ENCODE data around the gene PPP1R12A.

PPP1R12A gene

GRCh38 chr12:79844693-79845092 lies 90.2 kb downstream of the PPP1R12A start:
- TF ChIP-seq, protein P1, sequence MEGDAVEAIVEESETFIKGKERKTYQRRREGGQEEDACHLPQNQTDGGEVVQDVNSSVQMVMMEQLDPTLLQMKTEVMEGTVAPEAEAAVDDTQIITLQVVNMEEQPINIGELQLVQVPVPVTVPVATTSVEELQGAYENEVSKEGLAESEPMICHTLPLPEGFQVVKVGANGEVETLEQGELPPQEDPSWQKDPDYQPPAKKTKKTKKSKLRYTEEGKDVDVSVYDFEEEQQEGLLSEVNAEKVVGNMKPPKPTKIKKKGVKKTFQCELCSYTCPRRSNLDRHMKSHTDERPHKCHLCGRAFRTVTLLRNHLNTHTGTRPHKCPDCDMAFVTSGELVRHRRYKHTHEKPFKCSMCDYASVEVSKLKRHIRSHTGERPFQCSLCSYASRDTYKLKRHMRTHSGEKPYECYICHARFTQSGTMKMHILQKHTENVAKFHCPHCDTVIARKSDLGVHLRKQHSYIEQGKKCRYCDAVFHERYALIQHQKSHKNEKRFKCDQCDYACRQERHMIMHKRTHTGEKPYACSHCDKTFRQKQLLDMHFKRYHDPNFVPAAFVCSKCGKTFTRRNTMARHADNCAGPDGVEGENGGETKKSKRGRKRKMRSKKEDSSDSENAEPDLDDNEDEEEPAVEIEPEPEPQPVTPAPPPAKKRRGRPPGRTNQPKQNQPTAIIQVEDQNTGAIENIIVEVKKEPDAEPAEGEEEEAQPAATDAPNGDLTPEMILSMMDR (IDR thresholded peaks at IDR 0.05; ENCODE audit: low read depth, low read length): no peak
- TF ChIP-seq MYC (IDR thresholded peaks at IDR 0.05; ENCODE audit: low read depth, low read length) (no peak), MAX (IDR thresholded peaks at IDR 0.05; ENCODE audit: low read depth, low read length) (no peak), POLR2A (IDR thresholded peaks at IDR 0.05; ENCODE audit: extremely low read depth, insufficient read length) (no peak)
- no peak overlapping the region for H3K4me3 ChIP-seq (ENCODE audit: low read depth, low read length)
- DNase-seq (ENCODE audit: low read depth): no peak

DNA sequence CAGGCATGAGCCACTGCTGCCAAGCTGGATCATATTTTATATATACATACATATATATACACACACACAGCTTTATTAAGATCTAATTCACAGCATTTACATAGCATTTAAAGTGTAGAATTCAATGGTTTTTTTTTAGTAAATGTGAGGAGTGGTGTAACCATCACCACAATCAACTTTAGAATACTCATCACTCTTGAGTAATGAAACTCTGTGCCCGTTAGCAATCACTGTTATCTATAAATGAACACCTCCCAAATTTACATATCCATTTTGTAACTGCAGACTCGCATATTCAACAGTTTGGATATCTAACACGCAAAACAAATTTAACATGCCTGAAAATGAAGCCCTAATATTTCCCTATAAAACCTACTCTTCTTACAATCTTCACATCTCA lies 90.9 kb downstream of the PPP1R12A start:
- H3K4me3 ChIP-seq (ENCODE audit: low read depth, low read length): no peak overlapping the region
- TF ChIP-seq MYC (IDR thresholded peaks at IDR 0.05; ENCODE audit: low read depth, low read length): no peak
- TF ChIP-seq, protein P1 (IDR thresholded peaks at IDR 0.05; ENCODE audit: low read depth, low read length): no peak
- no peak for TF ChIP-seq MAX (IDR thresholded peaks at IDR 0.05; ENCODE audit: low read depth, low read length)
- TF ChIP-seq POLR2A (IDR thresholded peaks at IDR 0.05; ENCODE audit: extremely low read depth, insufficient read length): no peak
- DNase-seq (ENCODE audit: low read depth): no peak

GRCh38 chr12:79842630-79843029 lies 92.3 kb downstream of the PPP1R12A start:
- DNase-seq (ENCODE audit: low read depth): no peak
- H3K4me3 ChIP-seq (ENCODE audit: low read depth, low read length): no peak overlapping the region
- TF ChIP-seq, protein P1 (IDR thresholded peaks at IDR 0.05; ENCODE audit: low read depth, low read length): no peak
- TF ChIP-seq MAX (IDR thresholded peaks at IDR 0.05; ENCODE audit: low read depth, low read length) (no peak), MYC (IDR thresholded peaks at IDR 0.05; ENCODE audit: low read depth, low read length) (no peak), POLR2A (IDR thresholded peaks at IDR 0.05; ENCODE audit: extremely low read depth, insufficient read length) (no peak)

DNA sequence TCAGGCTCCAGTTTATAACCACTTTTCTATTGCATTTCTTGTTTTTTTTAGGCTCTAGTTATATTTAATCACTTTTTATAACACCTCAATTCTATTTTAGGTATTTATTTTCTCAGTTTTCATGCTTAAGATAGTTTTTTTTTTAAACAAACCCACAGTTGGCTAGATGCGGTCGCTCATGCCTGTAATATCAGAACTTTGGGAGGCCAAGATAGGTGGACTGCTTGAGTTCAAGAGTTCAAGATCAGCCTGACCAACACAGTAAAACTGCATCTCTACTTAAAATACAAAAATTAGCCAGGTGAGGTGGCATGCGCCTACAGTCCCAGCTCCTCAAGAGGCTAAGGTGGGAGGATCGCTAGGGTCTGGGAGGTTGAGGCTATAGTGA lies 93.0 kb downstream of the PPP1R12A start:
- DNase-seq (ENCODE audit: low read depth): no peak
- no peak overlapping the region for H3K4me3 ChIP-seq (ENCODE audit: low read depth, low read length)
- TF ChIP-seq MAX (IDR thresholded peaks at IDR 0.05; ENCODE audit: low read depth, low read length): no peak
- TF ChIP-seq MYC (IDR thresholded peaks at IDR 0.05; ENCODE audit: low read depth, low read length): no peak
- TF ChIP-seq, protein P1 (IDR thresholded peaks at IDR 0.05; ENCODE audit: low read depth, low read length): no peak
- no peak for TF ChIP-seq POLR2A (IDR thresholded peaks at IDR 0.05; ENCODE audit: extremely low read depth, insufficient read length)

DNA sequence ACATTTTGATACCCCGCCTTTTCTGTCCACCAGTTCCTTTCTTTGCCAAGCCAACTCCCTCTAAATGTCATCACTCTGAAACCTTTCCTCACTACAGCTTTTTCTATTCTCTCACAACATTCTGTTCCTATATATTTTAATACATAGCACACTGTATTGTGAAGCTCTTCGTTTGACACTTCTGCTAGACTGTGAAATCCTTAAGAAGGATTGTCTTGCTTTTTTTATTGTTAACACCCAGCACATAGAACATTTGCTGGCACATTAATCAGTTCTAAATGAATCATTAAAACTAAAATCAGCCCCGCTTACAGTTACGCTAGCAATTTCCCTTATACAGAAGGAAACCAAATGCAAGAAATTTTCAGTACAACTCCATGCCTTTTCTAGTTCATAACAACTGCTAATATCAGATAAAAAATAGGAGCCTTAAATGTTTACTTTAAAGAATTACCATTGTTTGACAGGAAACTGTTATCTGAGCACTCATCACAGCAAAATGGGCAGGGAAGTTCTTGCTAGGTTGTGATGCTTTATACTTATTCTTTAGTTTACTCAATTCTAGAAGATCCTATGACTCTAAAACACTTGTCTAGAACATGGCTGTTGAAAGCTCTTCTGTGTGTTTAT lies 93.5 kb downstream of the PPP1R12A start:
- H3K4me3 ChIP-seq (ENCODE audit: low read depth, low read length): no peak overlapping the region
- no peak for DNase-seq (ENCODE audit: low read depth)
- no peak for TF ChIP-seq POLR2A (IDR thresholded peaks at IDR 0.05; ENCODE audit: extremely low read depth, insufficient read length)
- TF ChIP-seq, protein P1 (IDR thresholded peaks at IDR 0.05; ENCODE audit: low read depth, low read length): no peak
- TF ChIP-seq MAX (IDR thresholded peaks at IDR 0.05; ENCODE audit: low read depth, low read length): no peak
- no peak for TF ChIP-seq MYC (IDR thresholded peaks at IDR 0.05; ENCODE audit: low read depth, low read length)
